Kidney (tissue), 14 donors: ENCODE measurements around the gene NUP210. TPM values are rescaled to one million over a fixed set of nuclear protein-coding genes. Genes with fewer than 3 reads are reported as not detected.

Experiments
- DNase-seq, 5 donors: peaks; one replicate each; pipeline ENCODE4 v3.0.0-alpha.2; 2013 to 2020
- FAIRE-seq: peaks from 2 replicates; lab custom pipeline; 2012; peaks lifted over from hg19 to GRCh38; lab: Jason Lieb, UNC
- H3K27ac ChIP-seq, 2 donors: one replicate each; pipeline ENCODE4 v1.7.0; 2013; ENCODE audit warnings: low read depth in 2 of 2, low read length in 2 of 2, inconsistent platforms in 1 of 2
- H3K27me3 ChIP-seq: one replicate; pipeline ENCODE4 v1.7.1; 2013; ENCODE audit warnings: low read length, inconsistent platforms; ENCODE audit not compliant: control insufficient read depth, insufficient read depth
- H3K36me3 ChIP-seq, 3 donors: one replicate each; pipeline versions ENCODE4 v1.7.0 to v1.7.1; 2013; ENCODE audit warnings: low read length in 3 of 3, control low read depth in 1 of 3, inconsistent platforms in 1 of 3; ENCODE audit not compliant: insufficient read depth in 3 of 3, control insufficient read depth in 2 of 3
- H3K4me1 ChIP-seq, 3 donors: one replicate each; pipeline versions ENCODE4 v1.7.0 to v1.7.1; 2013; ENCODE audit warnings: low read length in 3 of 3, inconsistent platforms in 1 of 3, low read depth in 1 of 3; ENCODE audit not compliant: control insufficient read depth in 2 of 3, insufficient read depth in 2 of 3
- H3K4me3 ChIP-seq, 3 donors: one replicate each; pipeline versions ENCODE4 v1.7.0 to v1.8.1; 2013; ENCODE audit warnings: low read length in 3 of 3, control low read depth in 1 of 3, inconsistent platforms in 1 of 3
- H3K9ac ChIP-seq, 3 donors: one replicate each; pipeline versions ENCODE4 v1.7.0 to v1.7.1; 2013; ENCODE audit warnings: low read length in 3 of 3, control low read depth in 1 of 3, inconsistent platforms in 1 of 3
- H3K9me3 ChIP-seq, 3 donors: one replicate each; pipeline versions ENCODE4 v1.7.0 to v1.7.1; 2013; ENCODE audit warnings: low read length in 3 of 3, control low read depth in 1 of 3, inconsistent platforms in 1 of 3; ENCODE audit not compliant: control insufficient read depth in 2 of 3, insufficient read depth in 1 of 3
- intact Hi-C: fragments of 100-400 bp; cut with DNase I; formaldehyde crosslinking; loops from one replicate; pipeline ENCODE4 v1.11.1; 2022
- polyA plus RNA-seq: library from polyadenylated mRNA; stranded (reverse); fragments of 350-450 nt; fragmentation: Illumina TruSeq; extraction: RNeasy Lipid Tissue Mini Kit (QIAGEN cat#74804); gene quantifications from one replicate; pipeline ENCODE4 v1.2.3, GENCODE V29; 2014; ENCODE audit warnings: low read depth, low replicate concordance; ENCODE audit not compliant: insufficient read depth
- total RNA-seq: library from RNA; stranded (reverse); fragmentation: NEBNext Ultra II Directional; extraction: Animal tissue kit (Norgen Biotek cat#: 25700); gene quantifications from one replicate; pipeline ENCODE4 v1.2.1, GENCODE V29; 2021
- TF ChIP-seq, protein P1 (sequence below): IDR thresholded peaks from 3 replicates; pipeline ENCODE4 v1.5.1; 2012; ENCODE audit warnings: mild to moderate bottlenecking, moderate library complexity, borderline replicate concordance; ENCODE audit not compliant: insufficient read depth; ENCODE audit errors: extremely low read depth
- donor health status: control.
- donor health status: control.
- donor health status: control.
- donor health status: control.
- donor health status: control.
- donor health status: DM: yes; HTN: yes; CAD: no.
- donor health status: Normal renal cell carcinoma (clear cell type).

NUP210 gene
- total and polyA plus RNA-seq, 2 donors from 2014 or later = 5.6 to 22.9 TPM

DNA sequence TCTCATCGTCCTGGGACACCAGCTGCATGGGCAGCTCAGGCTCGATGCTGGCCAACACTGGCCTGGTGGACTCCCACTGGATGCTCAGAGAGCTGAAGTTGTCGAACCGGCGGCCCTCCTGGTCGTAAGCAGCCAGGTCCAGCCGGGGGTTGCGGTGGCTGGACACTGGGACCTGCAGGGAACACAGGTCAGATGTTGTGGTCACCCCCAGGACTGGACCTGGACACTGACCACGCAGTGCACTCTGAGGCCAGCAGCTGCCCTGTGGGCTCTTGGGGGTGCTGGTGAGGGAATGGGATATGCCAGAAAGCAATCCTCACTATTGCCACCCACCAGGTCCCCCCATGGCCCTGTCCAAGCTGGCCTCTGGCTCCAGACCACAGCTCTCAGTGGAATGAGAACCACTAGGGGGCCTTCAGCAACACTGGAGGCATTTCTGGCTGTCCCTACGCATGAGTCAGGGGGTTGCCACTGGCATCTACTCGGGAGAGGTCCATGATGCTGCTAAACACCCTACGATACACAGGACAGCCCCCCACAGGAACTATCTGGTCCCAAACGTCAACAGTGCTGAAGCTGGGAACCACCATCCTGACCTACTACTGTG is 66.1 kb downstream of the NUP210 start:
- H3K27ac ChIP-seq = no peak overlapping the region
- no peaks in the 10 kb centered on the region for H3K4me1 ChIP-seq
- intact Hi-C loops = no loop called here
- peaks cover 2 to 33% (median 23%) of the 10 kb centered on the region in 3 donors for H3K36me3 ChIP-seq
- H3K4me3 ChIP-seq = no peak overlapping the region
- TF ChIP-seq, protein P1, sequence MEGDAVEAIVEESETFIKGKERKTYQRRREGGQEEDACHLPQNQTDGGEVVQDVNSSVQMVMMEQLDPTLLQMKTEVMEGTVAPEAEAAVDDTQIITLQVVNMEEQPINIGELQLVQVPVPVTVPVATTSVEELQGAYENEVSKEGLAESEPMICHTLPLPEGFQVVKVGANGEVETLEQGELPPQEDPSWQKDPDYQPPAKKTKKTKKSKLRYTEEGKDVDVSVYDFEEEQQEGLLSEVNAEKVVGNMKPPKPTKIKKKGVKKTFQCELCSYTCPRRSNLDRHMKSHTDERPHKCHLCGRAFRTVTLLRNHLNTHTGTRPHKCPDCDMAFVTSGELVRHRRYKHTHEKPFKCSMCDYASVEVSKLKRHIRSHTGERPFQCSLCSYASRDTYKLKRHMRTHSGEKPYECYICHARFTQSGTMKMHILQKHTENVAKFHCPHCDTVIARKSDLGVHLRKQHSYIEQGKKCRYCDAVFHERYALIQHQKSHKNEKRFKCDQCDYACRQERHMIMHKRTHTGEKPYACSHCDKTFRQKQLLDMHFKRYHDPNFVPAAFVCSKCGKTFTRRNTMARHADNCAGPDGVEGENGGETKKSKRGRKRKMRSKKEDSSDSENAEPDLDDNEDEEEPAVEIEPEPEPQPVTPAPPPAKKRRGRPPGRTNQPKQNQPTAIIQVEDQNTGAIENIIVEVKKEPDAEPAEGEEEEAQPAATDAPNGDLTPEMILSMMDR = no peak
- no peak overlapping the region for H3K9ac ChIP-seq
- FAIRE-seq = no peak
- H3K27me3 ChIP-seq = no peaks in the 10 kb centered on the region
- DNase-seq = no peak
- no peaks in the 10 kb centered on the region for H3K9me3 ChIP-seq

DNA sequence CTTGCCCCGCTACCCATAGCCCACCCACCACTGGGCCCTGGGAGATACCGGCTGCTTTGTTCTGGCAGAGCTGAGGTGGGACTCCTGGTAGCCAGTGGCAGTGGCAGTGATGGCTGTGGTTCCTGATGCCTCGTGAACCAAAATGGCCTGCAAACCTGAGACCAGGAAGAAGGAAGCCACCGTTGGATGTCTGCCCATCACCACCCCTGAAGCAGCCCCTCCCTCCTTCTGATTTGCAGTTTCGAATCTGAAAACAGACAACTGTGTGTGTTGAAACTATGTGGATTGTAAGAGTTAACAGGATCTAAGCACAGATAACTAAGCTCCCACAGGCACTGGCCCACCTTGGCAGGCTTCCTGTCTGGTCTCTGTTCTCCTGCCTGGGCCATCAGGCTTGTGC is 66.6 kb downstream of the NUP210 start:
- no peaks in the 10 kb centered on the region for H3K4me1 ChIP-seq
- DNase-seq (no peak), FAIRE-seq (no peak)
- TF ChIP-seq, protein P1 = no peak
- no peak overlapping the region for H3K4me3 ChIP-seq
- no peak overlapping the region for H3K9ac ChIP-seq
- no peaks in the 10 kb centered on the region for H3K9me3 ChIP-seq
- intact Hi-C loops = no loop called here
- H3K36me3 ChIP-seq = peaks cover 2 to 31% (median 21%) of the 10 kb centered on the region in 3 donors
- H3K27me3 ChIP-seq = no peaks in the 10 kb centered on the region
- no peak overlapping the region for H3K27ac ChIP-seq

DNA sequence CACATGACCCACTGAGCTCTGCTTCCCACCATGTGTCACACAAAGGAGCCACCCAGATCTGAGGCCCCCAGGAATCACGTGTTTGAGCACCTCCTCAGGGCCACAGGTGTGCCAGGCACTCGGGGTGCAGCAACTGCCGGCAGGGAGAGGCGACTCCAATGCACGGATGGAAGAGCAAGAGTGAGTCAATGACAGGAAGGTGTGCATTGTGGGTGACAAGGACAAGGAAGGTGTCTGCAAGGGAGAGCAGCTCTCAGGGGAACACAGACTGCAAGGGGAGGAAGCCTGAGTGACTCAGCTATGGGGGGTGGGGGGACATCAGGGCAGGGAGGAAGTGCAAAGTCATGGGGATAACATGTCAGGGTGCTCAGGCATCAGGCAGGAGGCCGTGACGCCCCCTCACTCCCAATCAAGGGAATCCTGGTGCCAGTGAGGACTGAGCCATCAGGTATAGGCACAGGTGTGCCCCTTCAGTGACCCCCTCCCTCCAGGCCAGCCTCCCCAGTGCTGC is 67.4 kb downstream of the NUP210 start:
- H3K27ac ChIP-seq = no peak overlapping the region
- H3K4me3 ChIP-seq = no peak overlapping the region
- H3K4me1 ChIP-seq = no peaks in the 10 kb centered on the region
- peaks cover 2 to 30% (median 15%) of the 10 kb centered on the region in 3 donors for H3K36me3 ChIP-seq
- intact Hi-C loops = no loop called here
- no peak overlapping the region for H3K9ac ChIP-seq
- FAIRE-seq (no peak), DNase-seq (no peak)
- H3K27me3 ChIP-seq = no peaks in the 10 kb centered on the region
- H3K9me3 ChIP-seq = no peaks in the 10 kb centered on the region
- TF ChIP-seq, protein P1 = no peak

DNA sequence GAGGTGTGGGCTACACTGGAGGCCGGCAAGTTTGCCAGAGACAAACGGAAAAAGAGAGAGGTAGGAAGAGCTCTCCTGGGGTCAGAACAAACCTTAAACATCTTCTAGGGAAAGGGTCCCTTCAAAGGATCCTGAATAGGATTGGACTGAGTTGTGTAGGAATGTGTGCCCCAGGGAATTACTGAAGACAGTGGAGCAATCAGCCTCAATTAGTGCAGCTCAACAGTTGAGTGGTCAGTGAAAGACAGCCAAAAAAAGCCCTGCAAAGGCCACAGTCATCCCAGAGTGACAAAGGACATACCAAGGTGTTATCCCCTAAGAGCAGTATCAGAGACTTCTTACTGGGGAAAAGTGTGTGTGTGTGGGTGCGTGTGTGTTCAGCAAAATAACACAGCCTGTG is 70.3 kb downstream of the NUP210 start:
- H3K36me3 ChIP-seq = peaks cover 0 to 25% (median 9%) of the 10 kb centered on the region in 3 donors
- no peak overlapping the region for H3K27ac ChIP-seq
- no peaks in the 10 kb centered on the region for H3K27me3 ChIP-seq
- intact Hi-C loops = no loop called here
- H3K9ac ChIP-seq = no peak overlapping the region
- no peaks in the 10 kb centered on the region for H3K9me3 ChIP-seq
- H3K4me3 ChIP-seq = no peak overlapping the region
- TF ChIP-seq, protein P1 = no peak
- no peak for DNase-seq
- H3K4me1 ChIP-seq = no peaks in the 10 kb centered on the region
- no peak for FAIRE-seq
